Esophagus muscularis mucosa (tissue), 4 donors: ENCODE results near the gene SLC24A3. TPM values are rescaled to one million over a fixed set of nuclear protein-coding genes. Genes with fewer than 3 reads are reported as not detected.

Experiments used
- DNase-seq: peaks from one replicate; pipeline ENCODE4 v3.0.0-alpha.2; 2017; ENCODE audit errors: extremely low spot score
- H3K27ac ChIP-seq, 4 donors: fragments of 200-600 bp; sonication (generic); replicated peaks in 1 of 4; 1 replicate in 3 of 4; 2 replicates in 1 of 4; pipeline ENCODE4 v1.5.1; 2016 to 2019; ENCODE audit warnings: mild to moderate bottlenecking in 1 of 4
- H3K27me3 ChIP-seq, 4 donors: fragments of 200-600 bp; sonication (generic); one replicate each; pipeline versions ENCODE4 v1.5.1 to v1.6.0; 2016 to 2019
- H3K36me3 ChIP-seq, 4 donors: fragments of 200-600 bp; sonication (generic); one replicate each; pipeline ENCODE4 v1.5.1; 2016 to 2019
- H3K4me1 ChIP-seq, 4 donors: fragments of 200-600 bp; sonication (generic); one replicate each; pipeline ENCODE4 v1.5.1; 2016 to 2019
- H3K4me3 ChIP-seq, 4 donors: fragments of 200-600 bp; sonication (generic); 1 replicate in 2 of 4; 2 replicates in 2 of 4; pipeline ENCODE4 v1.5.1; 2016 to 2019; ENCODE audit warnings: mild to moderate bottlenecking in 4 of 4, moderate library complexity in 1 of 4
- H3K9me3 ChIP-seq, 4 donors: fragments of 200-600 bp; sonication (generic); 1 replicate in 3 of 4; 2 replicates in 1 of 4; pipeline ENCODE4 v1.5.1; 2016 to 2019
- CTCF ChIP-seq, 3 experiments: fragments of 200-600 bp in 2 of 3; fragments of 450-650 bp in 1 of 3; sonication (generic) in 2 of 3; IDR thresholded peaks; one replicate each; pipeline ENCODE4 v1.5.1; 2017 to 2019; ENCODE audit warnings: antibody characterized with exemption in 3 of 3, mild to moderate bottlenecking in 2 of 3, moderate library complexity in 1 of 3
- EP300 ChIP-seq: sonication (generic); formaldehyde crosslinking; IDR thresholded peaks from one replicate; pipeline ENCODE4 v1.6.1; 2017; ENCODE audit warnings: antibody characterized with exemption
- POLR2A ChIP-seq: fragments of 450-650 bp; IDR thresholded peaks from one replicate; pipeline ENCODE4 v1.6.1; 2017; ENCODE audit warnings: antibody characterized with exemption, moderate library complexity, mild to moderate bottlenecking, low read depth
- POLR2AphosphoS5 ChIP-seq, 2 donors: sonication (generic); formaldehyde crosslinking; IDR thresholded peaks; one replicate each; pipeline ENCODE4 v1.6.1; 2017; ENCODE audit warnings: antibody characterized with exemption in 2 of 2
- WGBS: methylation state at CpG from one replicate; pipeline ENCODE4 v1.1.5; 2018; 5-methylcytosine and 5-hydroxymethylcytosine counted together
- intact Hi-C: fragments of 100-400 bp; cut with DNase I; formaldehyde crosslinking; loops from one replicate; pipeline ENCODE4 v1.15.1; 2023
- total RNA-seq, 4 donors: library from RNA; depleted of rRNA; stranded (reverse); fragments of >200 nt; gene quantifications; one replicate each; pipeline versions ENCODE4 v1.1.0 to v1.2.1, GENCODE V29; 2016

Gene SLC24A3
- total RNA-seq, 4 donors from 2014 or later, result 4.6 to 11.5 (median 6.6) TPM

DNA sequence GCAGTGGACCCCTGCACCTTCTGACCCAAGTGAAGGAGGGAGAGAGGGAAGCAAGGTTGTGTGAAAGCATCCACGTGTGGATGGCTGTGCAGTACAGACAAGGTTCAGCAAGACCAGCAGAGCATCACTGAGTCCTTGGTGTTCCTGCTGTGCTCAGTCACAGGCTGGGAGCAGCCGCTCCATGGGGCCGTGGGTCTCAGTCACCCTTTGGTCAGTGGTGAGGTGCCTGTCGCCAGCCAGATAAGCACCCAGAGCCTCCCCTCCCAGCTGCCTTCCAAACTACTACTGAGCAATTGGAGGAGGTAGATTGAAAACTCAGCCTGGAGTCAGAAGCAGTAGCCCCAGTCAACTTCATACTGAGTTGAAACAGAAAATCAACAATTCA lies 218.9 kb downstream of the SLC24A3 start:
- peak; percentile 62 for DNase-seq
- Histone ChIP-seq H3K27ac (no peak overlapping the region), H3K36me3 (no peaks in the 10 kb centered on the region), H3K4me1 (peaks cover 0 to 16% (median 14%) of the 10 kb centered on the region in 4 donors), H3K9me3 (no peaks in the 10 kb centered on the region), H3K27me3 (no peaks in the 10 kb centered on the region), H3K4me3 (no peak overlapping the region)
- no peak for TF ChIP-seq POLR2A
- TF ChIP-seq POLR2AphosphoS5 (IDR thresholded peaks at IDR 0.05), result no peak
- no peak for TF ChIP-seq EP300
- TF ChIP-seq CTCF (IDR thresholded peaks at IDR 0.05), result no peak
- intact Hi-C loops, result no loop called here
- WGBS, result 60% methylated on average over 4 of the region's 4 CpGs

DNA sequence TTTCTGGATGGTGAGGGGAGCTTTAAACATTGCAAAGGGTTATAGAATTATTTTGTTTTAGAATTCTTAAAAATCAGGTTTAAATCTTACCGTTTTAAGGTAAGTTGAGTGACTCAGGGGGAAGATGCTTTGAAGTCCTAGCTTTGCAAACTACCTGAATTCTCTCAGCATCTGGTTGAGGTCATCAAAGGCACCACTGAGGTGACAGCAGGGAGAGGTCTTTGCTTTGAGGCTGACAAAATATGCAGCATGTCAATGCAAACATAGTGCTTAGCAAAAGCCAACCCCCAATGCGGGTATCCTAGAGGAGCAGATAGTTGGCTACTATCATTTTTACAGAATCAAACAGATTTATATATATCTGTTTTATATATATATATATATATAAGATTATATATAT lies 219.5 kb downstream of the SLC24A3 start:
- intact Hi-C loops, result no loop called here

GRCh38 chr20:19433371-19434350 lies 221.2 kb downstream of the SLC24A3 start:
- intact Hi-C loops, result no loop called here
- peak; percentile 74 for DNase-seq
- 69% methylated on average over 10 of the region's 10 CpGs for WGBS

More for the DNA sequence above, 219.5 kb downstream of the SLC24A3 start:
- H3K27ac ChIP-seq, result no peak overlapping the region
- no peak for TF ChIP-seq CTCF (IDR thresholded peaks at IDR 0.05)
- no peak for TF ChIP-seq POLR2AphosphoS5 (IDR thresholded peaks at IDR 0.05)
- no peak for TF ChIP-seq POLR2A
- TF ChIP-seq EP300, result no peak
- 85% methylated on average over 2 of the region's 2 CpGs for WGBS
- no peak overlapping the region for H3K4me3 ChIP-seq
- H3K9me3 ChIP-seq, result no peaks in the 10 kb centered on the region
- no peaks in the 10 kb centered on the region for H3K36me3 ChIP-seq
- H3K27me3 ChIP-seq, result no peaks in the 10 kb centered on the region
- H3K4me1 ChIP-seq, result peaks cover 0 to 16% (median 13%) of the 10 kb centered on the region in 4 donors
- DNase-seq, result no peak

DNA sequence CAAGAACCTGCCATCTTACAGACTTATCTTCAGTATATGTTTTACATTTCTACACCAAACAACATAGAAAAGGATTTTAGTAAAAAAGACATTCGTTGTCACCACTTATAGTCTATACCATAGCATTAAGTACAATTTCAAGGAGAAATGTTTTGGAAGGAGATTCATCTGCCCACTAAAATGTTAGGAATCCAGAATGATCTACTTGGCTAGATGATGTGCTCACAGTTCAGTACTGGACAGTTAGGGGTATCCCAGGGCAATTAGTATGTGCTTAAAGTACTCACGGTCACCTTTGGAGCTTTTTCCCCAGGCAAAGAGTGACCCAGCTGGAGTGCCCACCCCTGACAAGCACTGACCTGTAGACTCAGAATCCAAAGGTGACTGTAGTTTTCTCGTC lies 222.9 kb downstream of the SLC24A3 start:
- Histone ChIP-seq H3K36me3 (no peaks in the 10 kb centered on the region), H3K4me3 (no peak overlapping the region), H3K4me1 (no peaks in the 10 kb centered on the region), H3K27ac (no peak overlapping the region), H3K27me3 (no peaks in the 10 kb centered on the region), H3K9me3 (no peaks in the 10 kb centered on the region)
- intact Hi-C loops, result no loop called here
- no peak for DNase-seq
- 84% methylated on average over 3 of the region's 3 CpGs for WGBS
- TF ChIP-seq EP300 (no peak), POLR2A (no peak), POLR2AphosphoS5 (IDR thresholded peaks at IDR 0.05) (no peak), CTCF (IDR thresholded peaks at IDR 0.05) (no peak)

More at GRCh38 chr20:19433371-19434350, 221.2 kb downstream of the SLC24A3 start:
- Histone ChIP-seq H3K27me3 (no peaks in the 10 kb centered on the region), H3K27ac (no peak overlapping the region), H3K36me3 (no peaks in the 10 kb centered on the region), H3K9me3 (no peaks in the 10 kb centered on the region), H3K4me1 (no peaks in the 10 kb centered on the region), H3K4me3 (no peak overlapping the region)
- TF ChIP-seq POLR2A, result no peak
- TF ChIP-seq CTCF (IDR thresholded peaks at IDR 0.05), result no peak
- TF ChIP-seq POLR2AphosphoS5 (IDR thresholded peaks at IDR 0.05), result no peak
- no peak for TF ChIP-seq EP300
